Astrocyte (in vitro differentiated cells and primary cell): ENCODE results near the gene ZBTB16. TPM values are rescaled to one million over a fixed set of nuclear protein-coding genes. Genes with fewer than 3 reads are reported as not detected.

Source experiments
- DNase-seq: peaks from one replicate; pipeline ENCODE4 v3.0.0-alpha.2; 2010; ENCODE audit warnings: low read depth
- FAIRE-seq: peaks from 2 replicates; lab custom pipeline; 2011; peaks lifted over from hg19 to GRCh38; lab: Jason Lieb, UNC
- H2AFZ ChIP-seq: 2 replicates; pipeline ENCODE4 v1.6.0; 2012; ENCODE audit warnings: low read depth, low read length, inconsistent platforms
- H3K27ac ChIP-seq: 2 replicates; pipeline ENCODE4 v1.5.1; 2011; ENCODE audit warnings: low read depth, low read length, inconsistent platforms
- H3K27me3 ChIP-seq: 2 replicates; pipeline ENCODE4 v1.6.0; 2011; ENCODE audit warnings: low read length, inconsistent platforms; ENCODE audit not compliant: insufficient read depth
- H3K36me3 ChIP-seq: 2 replicates; pipeline ENCODE4 v1.5.1; 2011; ENCODE audit warnings: low read length, inconsistent platforms; ENCODE audit not compliant: insufficient read depth
- H3K4me1 ChIP-seq: 2 replicates; pipeline ENCODE4 v1.5.1; 2011; ENCODE audit warnings: low read length, inconsistent platforms; ENCODE audit not compliant: insufficient read depth
- H3K4me2 ChIP-seq: 2 replicates; pipeline ENCODE4 v1.6.0; 2012; ENCODE audit warnings: low read length, inconsistent platforms
- H3K4me3 ChIP-seq: 2 replicates; pipeline ENCODE4 v1.5.1; 2011; ENCODE audit warnings: low read depth, mild to moderate bottlenecking, low read length, inconsistent platforms; ENCODE audit not compliant: insufficient read depth
- H3K79me2 ChIP-seq: 2 replicates; pipeline ENCODE4 v1.6.0; 2012; ENCODE audit warnings: mild to moderate bottlenecking, low read length, inconsistent platforms; ENCODE audit not compliant: insufficient read depth
- H3K9ac ChIP-seq: 2 replicates; pipeline ENCODE4 v1.6.0; 2012; ENCODE audit warnings: mild to moderate bottlenecking, low read length, inconsistent platforms
- H3K9me3 ChIP-seq: 2 replicates; pipeline ENCODE4 v1.5.1; 2012; ENCODE audit warnings: low read depth, mild to moderate bottlenecking, low read length, inconsistent platforms; ENCODE audit not compliant: insufficient read depth
- H4K20me1 ChIP-seq: 2 replicates; pipeline ENCODE4 v1.6.0; 2012; ENCODE audit warnings: low read length, inconsistent platforms; ENCODE audit not compliant: insufficient read depth
- H3K27ac Mint-ChIP-seq: one replicate; pipeline ENCODE4 v1.8.0; 2021; ENCODE audit warnings: mild to moderate bottlenecking, mixed read lengths; ENCODE audit not compliant: unreplicated experiment
- H3K27me3 Mint-ChIP-seq: one replicate; pipeline ENCODE4 v1.8.0; 2021; ENCODE audit warnings: low read depth, mixed read lengths; ENCODE audit not compliant: unreplicated experiment
- H3K36me3 Mint-ChIP-seq: one replicate; pipeline ENCODE4 v1.8.0; 2021; ENCODE audit warnings: low read depth, mixed read lengths; ENCODE audit not compliant: unreplicated experiment
- H3K4me1 Mint-ChIP-seq: one replicate; pipeline ENCODE4 v1.8.0; 2021; ENCODE audit warnings: low read depth, mixed read lengths; ENCODE audit not compliant: unreplicated experiment
- H3K4me3 Mint-ChIP-seq: one replicate; pipeline ENCODE4 v1.8.0; 2021; ENCODE audit warnings: mild to moderate bottlenecking, moderate library complexity, mixed read lengths; ENCODE audit not compliant: unreplicated experiment
- H3K9me3 Mint-ChIP-seq: one replicate; pipeline ENCODE4 v1.8.0; 2021; ENCODE audit warnings: mild to moderate bottlenecking, mixed read lengths; ENCODE audit not compliant: unreplicated experiment
- CTCF ChIP-seq: IDR thresholded peaks from 2 replicates; pipeline ENCODE4 v1.5.1; 2011; ENCODE audit warnings: low read depth, mild to moderate bottlenecking, inconsistent platforms, low read length, moderate library complexity; ENCODE audit not compliant: insufficient read depth
- EZH2 ChIP-seq: IDR thresholded peaks from 2 replicates; pipeline ENCODE4 v1.6.1; 2012; ENCODE audit warnings: mild to moderate bottlenecking, low read length, inconsistent platforms; ENCODE audit not compliant: insufficient read depth
- total RNA-seq: library from RNA; stranded (reverse); gene quantifications from 2 replicates; pipeline ENCODE4 v1.2.1, GENCODE V29; 2021

Gene ZBTB16
- total RNA-seq, 1 donor from 2014 or later = 0.50 TPM

GRCh38 chr11:114237321-114238280 is 178.1 kb downstream of the ZBTB16 start:
- no peak for FAIRE-seq

DNA sequence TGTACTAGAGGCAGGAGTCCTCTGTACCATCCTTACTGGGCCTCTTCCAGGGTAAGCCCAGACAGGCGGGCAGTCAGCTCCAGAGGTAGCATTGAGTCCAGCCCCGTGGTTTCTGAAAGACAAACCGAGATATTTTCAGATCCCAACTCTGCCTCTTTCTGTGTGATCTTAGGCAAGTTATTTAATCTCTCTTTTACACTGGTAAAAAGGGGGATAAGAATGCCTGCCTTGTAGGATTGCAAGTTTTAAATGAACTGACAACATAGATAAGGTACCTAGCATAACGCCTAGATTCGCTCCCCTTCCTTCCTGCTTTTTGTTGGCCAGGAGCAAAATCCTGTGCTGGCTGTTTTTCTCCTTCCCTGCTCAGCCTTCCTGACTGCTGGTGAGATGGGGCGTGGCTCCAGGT is 180.2 kb downstream of the ZBTB16 start:
- no peak overlapping the region for H2AFZ ChIP-seq
- no peaks in the 10 kb centered on the region for H3K9me3 ChIP-seq
- H3K4me1 ChIP-seq = no peaks in the 10 kb centered on the region
- TF ChIP-seq CTCF = no peak
- no peak for TF ChIP-seq EZH2
- Mint-ChIP-seq H3K4me3 (no peak overlapping the region), H3K9me3 (peaks cover 2% of the 10 kb centered on the region), H3K4me1 (peaks cover 2% of the 10 kb centered on the region), H3K27me3 (peaks cover 54% of the 10 kb centered on the region), H3K27ac (no peak overlapping the region), H3K36me3 (peaks cover 1% of the 10 kb centered on the region)
- H3K9ac ChIP-seq = no peak overlapping the region
- no peak for DNase-seq
- H3K27ac ChIP-seq = no peak overlapping the region
- H3K4me3 ChIP-seq = no peak overlapping the region
- FAIRE-seq = no peak
- H3K27me3 ChIP-seq = peaks cover 18% of the 10 kb centered on the region
- no peak overlapping the region for H3K4me2 ChIP-seq
- no peaks in the 10 kb centered on the region for H4K20me1 ChIP-seq
- no peaks in the 10 kb centered on the region for H3K79me2 ChIP-seq
- H3K36me3 ChIP-seq = no peaks in the 10 kb centered on the region

More at GRCh38 chr11:114237321-114238280, 178.1 kb downstream of the ZBTB16 start:
- no peak overlapping the region for H3K27ac Mint-ChIP-seq
- Histone ChIP-seq H3K4me3 (no peak overlapping the region), H3K9ac (no peak overlapping the region), H2AFZ (no peak overlapping the region), H3K4me2 (no peak overlapping the region), H3K79me2 (no peaks in the 10 kb centered on the region), H3K27me3 (peaks cover 25% of the 10 kb centered on the region), H3K9me3 (no peaks in the 10 kb centered on the region), H3K4me1 (no peaks in the 10 kb centered on the region), H4K20me1 (no peaks in the 10 kb centered on the region), H3K27ac (no peak overlapping the region), H3K36me3 (no peaks in the 10 kb centered on the region)
- H3K4me3 Mint-ChIP-seq = no peak overlapping the region
- no peaks in the 10 kb centered on the region for H3K36me3 Mint-ChIP-seq
- H3K27me3 Mint-ChIP-seq = peaks cover 62% of the 10 kb centered on the region
- no peak for TF ChIP-seq EZH2
- TF ChIP-seq CTCF = no peak
- H3K4me1 Mint-ChIP-seq = peaks cover 2% of the 10 kb centered on the region
- DNase-seq = no peak
- H3K9me3 Mint-ChIP-seq = peaks cover 2% of the 10 kb centered on the region

DNA sequence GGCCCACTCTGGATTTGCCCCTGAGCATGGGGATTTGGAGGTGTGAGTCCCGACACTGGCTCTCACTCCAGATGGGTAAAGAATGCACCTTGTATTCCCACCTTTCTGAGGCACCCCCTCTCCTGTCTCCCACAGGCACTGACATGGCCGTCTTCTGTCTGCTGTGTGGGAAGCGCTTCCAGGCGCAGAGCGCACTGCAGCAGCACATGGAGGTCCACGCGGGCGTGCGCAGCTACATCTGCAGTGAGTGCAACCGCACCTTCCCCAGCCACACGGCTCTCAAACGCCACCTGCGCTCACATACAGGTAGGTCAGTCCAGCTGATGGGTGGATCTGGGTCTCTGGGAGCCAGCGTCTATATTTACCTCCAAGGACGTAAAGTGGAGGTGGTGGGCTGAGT is 182.5 kb downstream of the ZBTB16 start:
- H3K4me1 Mint-ChIP-seq = peaks cover under 1% of the 10 kb centered on the region
- Histone ChIP-seq H3K27me3 (peaks cover 16% of the 10 kb centered on the region), H3K27ac (no peak overlapping the region), H2AFZ (no peak overlapping the region), H3K4me2 (no peak overlapping the region), H3K79me2 (no peaks in the 10 kb centered on the region), H4K20me1 (no peaks in the 10 kb centered on the region), H3K9me3 (no peaks in the 10 kb centered on the region), H3K36me3 (no peaks in the 10 kb centered on the region), H3K4me3 (no peak overlapping the region), H3K4me1 (no peaks in the 10 kb centered on the region), H3K9ac (no peak overlapping the region)
- FAIRE-seq (no peak), DNase-seq (no peak)
- H3K4me3 Mint-ChIP-seq = no peak overlapping the region
- H3K27ac Mint-ChIP-seq = no peak overlapping the region
- H3K27me3 Mint-ChIP-seq = peaks cover 49% of the 10 kb centered on the region
- TF ChIP-seq EZH2 (no peak), CTCF (no peak)
- peaks cover 2% of the 10 kb centered on the region for H3K9me3 Mint-ChIP-seq
- peaks cover 1% of the 10 kb centered on the region for H3K36me3 Mint-ChIP-seq
